ENCODE results near the gene IPO8. TPM values are rescaled to one million over a fixed set of nuclear protein-coding genes. Genes with fewer than 3 reads are reported as not detected.
"Not testable (repeated sequence)": the region's sequence is repeated elsewhere in the genome, so short reads cannot be mapped to it uniquely, and the experiment has no call there.

Gene IPO8
- total RNA-seq, 1 experiment from 2014 or later, result 21.1 TPM

- no peak for DNase-seq (ENCODE audit: low spot score)
Observed at GRCh38 chr12:30610718-30611117, 85.0 kb downstream of the IPO8 start.

GRCh38 chr12:30609819-30610218 is 85.8 kb downstream of the IPO8 start:
- not testable (repeated sequence) for DNase-seq (ENCODE audit: low spot score)

GRCh38 chr12:30604302-30604701 is 91.4 kb downstream of the IPO8 start:
- peak; percentile 63 for DNase-seq (ENCODE audit: low spot score)

- no peak for DNase-seq (ENCODE audit: low spot score)
Observed at GRCh38 chr12:30603129-30603528, 92.5 kb downstream of the IPO8 start.

- DNase-seq (ENCODE audit: low spot score), result no peak
Observed at GRCh38 chr12:30602678-30603077, 93.0 kb downstream of the IPO8 start.

GRCh38 chr12:30599608-30600007 is 96.1 kb downstream of the IPO8 start:
- no peak for DNase-seq (ENCODE audit: low spot score)

GRCh38 chr12:30598889-30599288 is 96.8 kb downstream of the IPO8 start:
- no peak for DNase-seq (ENCODE audit: low spot score)

GRCh38 chr12:30595742-30596141 is 99.9 kb downstream of the IPO8 start:
- DNase-seq (ENCODE audit: low spot score), result no peak

GRCh38 chr12:30594509-30594908 is 101.2 kb downstream of the IPO8 start:
- DNase-seq (ENCODE audit: low spot score), result no peak

GRCh38 chr12:30588572-30588971 is 107.1 kb downstream of the IPO8 start:
- not testable (repeated sequence) for DNase-seq (ENCODE audit: low spot score)

- no peak for DNase-seq (ENCODE audit: low spot score)
Observed at GRCh38 chr12:30587782-30588181, 107.9 kb downstream of the IPO8 start.

GRCh38 chr12:30585877-30586276 is 109.8 kb downstream of the IPO8 start:
- DNase-seq (ENCODE audit: low spot score), result no peak

GRCh38 chr12:30582943-30583342 is 112.7 kb downstream of the IPO8 start:
- DNase-seq (ENCODE audit: low spot score), result no peak

GRCh38 chr12:30580344-30580743 is 115.3 kb downstream of the IPO8 start:
- DNase-seq (ENCODE audit: low spot score), result no peak

Other genes starting within 250 kb of the IPO8 start
- 7.8 and 11.0 TPM in 2 replicates for gene CAPRIN2, start 59.1 kb upstream of the IPO8 start, total RNA-seq (2014; rRNA removed; shearing (Covaris generic))
- not detected in 2 replicates for gene TSPAN11, start 230.9 kb upstream of the IPO8 start, total RNA-seq (2014; rRNA removed; shearing (Covaris generic))

Data from HT-29 (cell line).